Measurements from ENCODE around the gene PLEKHH1. TPM values are rescaled to one million over a fixed set of nuclear protein-coding genes. Genes with fewer than 3 reads are reported as not detected.

Gene PLEKHH1
- total and polyA plus RNA-seq, 7 donors: 1.1 to 4.5 (median 2.5) TPM

- Histone ChIP-seq H3K27me3 (ENCODE audit: insufficient read depth in 3 of 3, low read length in 2 of 3) (no peaks in the 10 kb centered on the region), H3K4me1 (peaks cover 14% of the 10 kb centered on the region), H3K4me3 (no peak overlapping the region), H3K27ac (no peak overlapping the region), H3K36me3 (ENCODE audit: insufficient read depth in 1 of 2, low read depth in 1 of 2) (no peaks in the 10 kb centered on the region), H3K9me3 (no peaks in the 10 kb centered on the region)
- TF ChIP-seq CTCF (IDR thresholded peaks at IDR 0.05): no peak
- ATAC-seq (no peak), DNase-seq (no peak)
- intact Hi-C loops (cut with DNase I): no loop called here
- 56 to 71% (median 60%) methylated on average over 4 of the region's 4 CpGs for WGBS, 3 donors
Measured at GRCh38 chr14:67536087-67536486, 3.0 kb downstream of the PLEKHH1 start.

- intact Hi-C loops (cut with DNase I): no loop called here
- H3K9me3 ChIP-seq: no peaks in the 10 kb centered on the region
- ATAC-seq: no peak
- H3K27me3 ChIP-seq (ENCODE audit: insufficient read depth in 3 of 3, low read length in 2 of 3): no peaks in the 10 kb centered on the region
- no peak for TF ChIP-seq CTCF (IDR thresholded peaks at IDR 0.05)
- H3K4me3 ChIP-seq: no peak overlapping the region
- peak overlapping the region; percentile 48 for H3K27ac ChIP-seq
- 45 to 64% (median 61%) methylated on average over 3 of the region's 3 CpGs for WGBS, 3 donors
- no peaks in the 10 kb centered on the region for H3K36me3 ChIP-seq (ENCODE audit: insufficient read depth in 1 of 2, low read depth in 1 of 2)
- no peak for DNase-seq
- H3K4me1 ChIP-seq: peaks cover 14% of the 10 kb centered on the region
Measured at GRCh38 chr14:67537736-67538135, 4.6 kb downstream of the PLEKHH1 start.

GRCh38 chr14:67538501-67538900 is 5.4 kb downstream of the PLEKHH1 start:
- no peak for TF ChIP-seq CTCF (IDR thresholded peaks at IDR 0.05)
- intact Hi-C loops (cut with DNase I): no loop called here
- Histone ChIP-seq H3K4me3 (no peak overlapping the region), H3K36me3 (ENCODE audit: insufficient read depth in 1 of 2, low read depth in 1 of 2) (no peaks in the 10 kb centered on the region), H3K9me3 (no peaks in the 10 kb centered on the region), H3K27ac (peak overlapping the region; percentile 48), H3K4me1 (peaks cover 14% of the 10 kb centered on the region), H3K27me3 (ENCODE audit: insufficient read depth in 3 of 3, low read length in 2 of 3) (no peaks in the 10 kb centered on the region)
- peak in 3 of 4 donors; percentile 64 to 93 (median 85) for ATAC-seq
- WGBS, 3 donors: 24 to 42% (median 26%) methylated on average over 2 of the region's 2 CpGs
- DNase-seq: no peak

GRCh38 chr14:67539116-67539515 is 6.0 kb downstream of the PLEKHH1 start:
- no peak for TF ChIP-seq CTCF (IDR thresholded peaks at IDR 0.05)
- Histone ChIP-seq H3K36me3 (ENCODE audit: insufficient read depth in 1 of 2, low read depth in 1 of 2) (no peaks in the 10 kb centered on the region), H3K4me3 (no peak overlapping the region), H3K4me1 (peaks cover 14% of the 10 kb centered on the region), H3K9me3 (no peaks in the 10 kb centered on the region), H3K27me3 (ENCODE audit: insufficient read depth in 3 of 3, low read length in 2 of 3) (no peaks in the 10 kb centered on the region), H3K27ac (no peak overlapping the region)
- intact Hi-C loops (cut with DNase I): no loop called here
- ATAC-seq (no peak), DNase-seq (no peak)
- 75 to 83% (median 80%) methylated on average over 5 of the region's 5 CpGs for WGBS, 3 donors
